WTC11 (cell line): ENCODE data around the gene FGD5. TPM values are rescaled to one million over a fixed set of nuclear protein-coding genes. Genes with fewer than 3 reads are reported as not detected.
"Not testable (repeated sequence)": the region's sequence is repeated elsewhere in the genome, so short reads cannot be mapped to it uniquely, and the experiment has no call there.

Experiments
- ATAC-seq: fragments of 200-7000 bp; cut with Tn5 transposase; 2 replicates; pipeline ENCODE4 v1.10.0; 2021; ENCODE audit warnings: mild to moderate bottlenecking, moderate library complexity
- CTCF ChIA-PET: fragments of 300-600 bp; sonication (Branson Sonifier 250); formaldehyde crosslinking; loops from one replicate; lab custom pipeline; 2021; ENCODE audit warnings: antibody characterized with exemption; lab: Charles Lee
- POLR2A ChIA-PET: fragments of 350-600 bp; sonication (Branson Sonifier 250); formaldehyde crosslinking; loops from one replicate; lab custom pipeline; 2021; ENCODE audit warnings: antibody characterized with exemption; lab: Charles Lee
- DNase-seq: peaks from one replicate; pipeline ENCODE4 v3.0.0; 2021; ENCODE audit warnings: low spot score
- H3K27ac Mint-ChIP-seq: 2 replicates; pipeline ENCODE4 v1.8.0; 2021; ENCODE audit warnings: mixed read lengths
- H3K27me3 Mint-ChIP-seq: 2 replicates; pipeline ENCODE4 v1.8.0; 2021; ENCODE audit warnings: low read depth, mild to moderate bottlenecking, moderate library complexity, mixed read lengths
- H3K36me3 Mint-ChIP-seq: 2 replicates; pipeline ENCODE4 v1.8.0; 2021; ENCODE audit warnings: mixed read lengths
- H3K4me1 Mint-ChIP-seq: 2 replicates; pipeline ENCODE4 v1.8.0; 2022; ENCODE audit warnings: mixed read lengths
- H3K4me3 Mint-ChIP-seq: 2 replicates; pipeline ENCODE4 v1.8.0; 2021; ENCODE audit warnings: mild to moderate bottlenecking, moderate library complexity, mixed read lengths
- H3K9me3 Mint-ChIP-seq: 2 replicates; pipeline ENCODE4 v1.8.0; 2021; ENCODE audit warnings: mixed read lengths
- CREM ChIP-seq: sonication (generic); formaldehyde crosslinking; IDR thresholded peaks from 2 replicates; pipeline ENCODE4 v1.8.1; 2022; ENCODE audit warnings: mild to moderate bottlenecking, missing genetic modification reagents, moderate library complexity
- ESRRA ChIP-seq: sonication (generic); formaldehyde crosslinking; IDR thresholded peaks from 2 replicates; pipeline ENCODE4 v1.8.1; 2022; ENCODE audit warnings: mild to moderate bottlenecking, missing genetic modification reagents, borderline replicate concordance
- GRHL2 ChIP-seq: fragments of 250-450 bp; sonication (Bioruptor Pico); IDR thresholded peaks from 2 replicates; pipeline ENCODE4 v1.8.0; 2022; ENCODE audit warnings: mild to moderate bottlenecking, moderate library complexity; ENCODE audit not compliant: insufficient replicate concordance, severe bottlenecking
- IRF2 ChIP-seq: sonication (generic); formaldehyde crosslinking; IDR thresholded peaks from 2 replicates; pipeline ENCODE4 v1.8.0; 2022; ENCODE audit warnings: low read depth, missing genetic modification reagents, borderline replicate concordance
- KAT7 ChIP-seq: sonication (generic); formaldehyde crosslinking; IDR thresholded peaks from 2 replicates; pipeline ENCODE4 v1.8.1; 2023; ENCODE audit warnings: missing genetic modification reagents, mild to moderate bottlenecking, borderline replicate concordance
- NFE2L1 ChIP-seq: sonication (generic); formaldehyde crosslinking; IDR thresholded peaks from 2 replicates; pipeline ENCODE4 v1.8.1; 2023; ENCODE audit warnings: missing genetic modification reagents
- total RNA-seq: library from RNA; stranded (reverse); gene quantifications from 3 replicates; pipeline ENCODE4 v1.2.3, GENCODE V29; 2021
- TF ChIP-seq, protein P1 (sequence below): sonication (generic); formaldehyde crosslinking; IDR thresholded peaks from 2 replicates; pipeline ENCODE4 v1.8.1; 2022; ENCODE audit warnings: mild to moderate bottlenecking, missing genetic modification reagents, moderate library complexity, borderline replicate concordance
- TF ChIP-seq, protein P2 (sequence below): sonication (generic); formaldehyde crosslinking; IDR thresholded peaks from 2 replicates; pipeline ENCODE4 v1.8.0; 2022; ENCODE audit warnings: mild to moderate bottlenecking, missing genetic modification reagents
- TF ChIP-seq, protein P3 (sequence below): sonication (generic); formaldehyde crosslinking; IDR thresholded peaks from 2 replicates; pipeline ENCODE4 v1.8.0; 2022; ENCODE audit warnings: missing genetic modification reagents

Gene FGD5
- total RNA-seq, 1 experiment from 2014 or later = 18.3 TPM

DNA sequence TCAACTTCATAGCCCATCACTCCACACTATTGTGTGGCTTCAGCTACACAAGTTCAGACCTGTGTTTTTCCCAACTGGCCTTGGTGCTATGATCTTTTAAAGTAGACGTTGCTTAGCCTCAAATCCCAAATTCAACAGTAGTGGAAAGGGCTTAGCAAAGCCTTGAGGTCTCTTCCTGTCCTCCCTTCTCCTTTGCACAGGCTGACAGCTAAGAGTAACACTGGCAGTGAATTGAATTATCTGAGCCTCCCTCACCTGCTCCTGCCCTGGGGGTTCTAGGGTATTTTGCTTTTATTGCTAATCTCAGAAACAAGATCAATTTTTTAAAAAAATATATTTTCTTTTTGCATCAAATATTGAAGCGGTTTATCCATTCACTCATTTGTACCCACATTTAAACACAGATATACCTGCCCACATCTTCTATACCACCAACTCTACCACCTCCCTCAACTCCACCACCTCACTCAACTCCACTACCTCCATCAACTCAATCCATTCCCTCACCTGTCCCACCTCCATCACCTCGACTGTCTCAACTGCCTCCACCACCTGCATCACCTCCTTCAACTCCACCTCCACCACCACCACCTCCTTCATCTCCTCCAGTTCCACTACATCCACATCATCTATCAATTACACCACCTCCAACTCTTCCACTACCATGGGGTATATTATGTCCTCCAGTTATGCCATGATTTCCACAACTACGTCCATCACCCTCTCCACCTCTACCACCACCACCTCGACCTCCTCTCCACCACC is 10.1 kb upstream of the FGD5 start:
- Mint-ChIP-seq H3K4me1 (peaks cover 37% of the 10 kb centered on the region), H3K4me3 (no peak overlapping the region), H3K9me3 (no peaks in the 10 kb centered on the region), H3K27me3 (peaks cover 51% of the 10 kb centered on the region), H3K27ac (no peak overlapping the region), H3K36me3 (no peaks in the 10 kb centered on the region)
- TF ChIP-seq GRHL2 (CRISPR knock-in tag) (no peak), ESRRA (CRISPR knock-in tag) (no peak)
- TF ChIP-seq, protein P1, sequence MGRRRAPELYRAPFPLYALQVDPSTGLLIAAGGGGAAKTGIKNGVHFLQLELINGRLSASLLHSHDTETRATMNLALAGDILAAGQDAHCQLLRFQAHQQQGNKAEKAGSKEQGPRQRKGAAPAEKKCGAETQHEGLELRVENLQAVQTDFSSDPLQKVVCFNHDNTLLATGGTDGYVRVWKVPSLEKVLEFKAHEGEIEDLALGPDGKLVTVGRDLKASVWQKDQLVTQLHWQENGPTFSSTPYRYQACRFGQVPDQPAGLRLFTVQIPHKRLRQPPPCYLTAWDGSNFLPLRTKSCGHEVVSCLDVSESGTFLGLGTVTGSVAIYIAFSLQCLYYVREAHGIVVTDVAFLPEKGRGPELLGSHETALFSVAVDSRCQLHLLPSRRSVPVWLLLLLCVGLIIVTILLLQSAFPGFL (CRISPR knock-in tag) = no peak
- ChIA-PET CTCF (interaction anchor here (1.1 kb wide), 1 partner anchor 112 kb away, joined by 3 read pairs; no protein-coding TSS in a partner anchor), POLR2A (no interaction called here)
- no peak for DNase-seq
- no peak for ATAC-seq

DNA sequence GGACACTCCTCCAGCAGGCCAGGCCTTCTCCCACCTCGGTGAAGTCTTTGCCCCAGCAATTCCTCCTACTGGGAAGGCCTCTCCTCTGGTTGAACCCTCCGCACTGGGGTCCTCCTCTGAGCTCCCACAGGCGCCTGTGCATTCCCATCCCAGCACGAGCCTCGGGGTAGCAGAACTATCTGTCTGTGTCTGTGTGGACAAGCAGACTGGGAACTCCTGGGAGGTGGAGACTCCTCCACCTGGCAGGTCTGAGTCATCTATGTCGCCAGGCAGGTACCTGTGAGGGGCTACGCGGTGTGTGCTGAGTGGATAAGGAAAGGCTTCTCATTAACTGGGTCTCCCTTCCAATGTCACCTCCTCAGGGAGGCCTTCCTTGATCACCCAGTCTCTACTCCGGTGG is 9.2 kb upstream of the FGD5 start:
- POLR2A ChIA-PET, H3K36me3 Mint-ChIP-seq, H3K9me3 Mint-ChIP-seq, H3K27ac Mint-ChIP-seq, DNase-seq: not testable (repeated sequence)
- Mint-ChIP-seq H3K4me1 (peaks cover 40% of the 10 kb centered on the region), H3K4me3 (peak overlapping the region; percentile 80), H3K27me3 (peaks cover 51% of the 10 kb centered on the region)
- CTCF ChIA-PET = interaction anchor here (1.1 kb wide), 1 partner anchor 111 kb away, joined by 3 read pairs; no protein-coding TSS in a partner anchor
- ATAC-seq = peak; percentile 41

DNA sequence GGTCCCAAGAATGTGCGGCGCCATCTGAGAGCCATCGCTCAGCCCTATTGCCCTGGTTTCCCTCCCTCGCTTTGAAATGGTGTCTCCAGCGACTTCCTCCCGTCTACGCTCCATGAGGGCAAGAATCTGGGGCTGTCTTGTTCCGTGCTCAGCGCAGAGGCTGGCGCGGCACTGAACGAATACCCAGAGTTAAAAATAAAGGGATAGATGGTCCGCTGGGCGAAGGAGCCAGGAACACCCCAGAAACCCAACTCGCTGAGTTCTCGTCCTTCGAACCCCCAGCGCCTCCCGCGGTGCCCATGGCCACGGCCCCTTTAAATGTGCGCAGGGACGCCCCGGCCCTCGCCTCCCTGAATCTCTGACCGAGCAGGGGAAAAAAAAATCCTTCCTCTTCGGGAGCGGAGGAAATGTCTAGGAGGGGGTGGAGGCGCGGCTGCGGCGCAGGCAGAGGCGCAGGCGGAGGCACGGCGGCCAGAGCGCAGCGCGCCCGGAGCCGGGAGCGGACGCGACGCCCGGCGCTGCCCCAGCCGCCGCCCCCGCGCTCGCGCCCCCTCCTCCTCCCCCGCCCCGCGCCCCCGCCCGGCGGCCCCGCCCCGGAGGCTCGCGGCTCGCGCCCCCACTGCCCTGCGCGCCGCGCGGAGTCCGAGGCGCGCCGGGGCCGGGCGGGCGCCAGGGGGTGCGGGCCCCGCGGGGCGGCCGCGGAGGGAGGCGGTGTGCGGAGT is 8.5 kb upstream of the FGD5 start:
- peak; percentile 36 for DNase-seq
- peak overlapping the region; percentile 80 for H3K4me3 Mint-ChIP-seq
- H3K36me3 Mint-ChIP-seq = no peaks in the 10 kb centered on the region
- H3K4me1 Mint-ChIP-seq = peaks cover 39% of the 10 kb centered on the region
- no peaks in the 10 kb centered on the region for H3K9me3 Mint-ChIP-seq
- TF ChIP-seq CREM (CRISPR knock-in tag) (no peak), IRF2 (CRISPR knock-in tag) (no peak)
- TF ChIP-seq, protein P2, sequence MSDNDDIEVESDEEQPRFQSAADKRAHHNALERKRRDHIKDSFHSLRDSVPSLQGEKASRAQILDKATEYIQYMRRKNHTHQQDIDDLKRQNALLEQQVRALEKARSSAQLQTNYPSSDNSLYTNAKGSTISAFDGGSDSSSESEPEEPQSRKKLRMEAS (CRISPR knock-in tag) = peak; percentile 49; the same call in 1 of the 2 replicates
- TF ChIP-seq, all 79 proteins: peak for 1
- CTCF ChIA-PET = interaction anchor here (0.8 to 1.3 kb wide), 4 partner anchors 26 to 116 kb away, joined by 3 to 4 read pairs (median 3); no protein-coding TSS in a partner anchor
- Mint-ChIP-seq H3K27me3 (peaks cover 51% of the 10 kb centered on the region), H3K27ac (no peak overlapping the region)
- POLR2A ChIA-PET = no interaction called here
- peak; percentile 50 for ATAC-seq

DNA sequence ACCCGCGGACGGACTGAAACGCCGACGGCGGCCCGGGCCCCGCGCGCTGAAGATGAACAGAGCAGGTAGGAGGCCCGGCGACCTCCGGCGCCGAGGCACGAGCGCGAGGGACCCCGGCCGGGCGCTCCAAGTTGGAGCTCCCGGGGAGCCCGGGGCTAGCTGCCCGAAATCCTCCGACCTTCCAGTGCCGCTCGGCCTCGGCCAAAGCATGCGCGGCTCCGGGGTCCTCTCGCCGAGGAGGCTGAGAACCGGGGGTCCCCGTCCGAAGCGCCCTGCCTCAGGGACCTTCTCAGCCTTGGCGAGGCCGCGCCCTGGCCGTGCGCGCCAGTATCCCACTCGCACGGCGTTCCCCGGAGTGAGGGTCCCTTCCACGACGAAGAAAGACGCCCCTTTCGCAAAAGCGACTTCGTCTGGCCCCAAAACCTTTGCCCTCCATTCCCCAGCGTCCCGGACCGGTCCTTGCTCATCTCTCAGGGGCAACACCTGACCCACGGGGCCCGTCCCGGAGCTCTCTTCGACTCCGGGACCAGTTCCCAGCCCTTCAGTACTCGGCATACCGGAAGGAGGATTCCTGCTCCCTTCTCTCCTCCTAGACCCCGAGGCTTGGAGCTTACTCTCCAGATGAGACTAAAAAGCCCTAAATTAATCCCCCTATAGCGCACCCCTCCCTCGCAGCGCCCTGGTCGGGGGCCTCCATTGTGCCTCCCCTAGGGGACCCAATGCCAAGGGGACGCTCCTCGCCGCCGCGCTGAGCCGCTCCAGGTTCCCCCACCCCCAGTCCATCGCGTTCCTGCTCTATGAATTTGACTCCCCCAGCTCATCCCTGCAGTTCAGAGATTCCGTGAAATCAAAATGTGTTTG is 7.7 kb upstream of the FGD5 start:
- Mint-ChIP-seq H3K36me3 (no peaks in the 10 kb centered on the region), H3K27me3 (peaks cover 51% of the 10 kb centered on the region), H3K4me1 (peaks cover 39% of the 10 kb centered on the region), H3K27ac (no peak overlapping the region), H3K4me3 (peak overlapping the region; percentile 93), H3K9me3 (no peaks in the 10 kb centered on the region)
- ChIA-PET POLR2A (interaction anchor here (0.6 to 1.0 kb wide), 2 partner anchors 67 to 110 kb away, joined by 3 read pairs; no protein-coding TSS in a partner anchor), CTCF (interaction anchor here (0.6 to 1.5 kb wide), 13 partner anchors 12 to 115 kb away, joined by 3 to 5 read pairs (median 3); no protein-coding TSS in a partner anchor)
- ATAC-seq (peak; percentile 56), DNase-seq (peak; percentile 38)
- TF ChIP-seq NFE2L1 (CRISPR knock-in tag) (no peak), KAT7 (0 out of 2 replicates have a peak, but pooled peaks have one; percentile 5)
- TF ChIP-seq, protein P3, sequence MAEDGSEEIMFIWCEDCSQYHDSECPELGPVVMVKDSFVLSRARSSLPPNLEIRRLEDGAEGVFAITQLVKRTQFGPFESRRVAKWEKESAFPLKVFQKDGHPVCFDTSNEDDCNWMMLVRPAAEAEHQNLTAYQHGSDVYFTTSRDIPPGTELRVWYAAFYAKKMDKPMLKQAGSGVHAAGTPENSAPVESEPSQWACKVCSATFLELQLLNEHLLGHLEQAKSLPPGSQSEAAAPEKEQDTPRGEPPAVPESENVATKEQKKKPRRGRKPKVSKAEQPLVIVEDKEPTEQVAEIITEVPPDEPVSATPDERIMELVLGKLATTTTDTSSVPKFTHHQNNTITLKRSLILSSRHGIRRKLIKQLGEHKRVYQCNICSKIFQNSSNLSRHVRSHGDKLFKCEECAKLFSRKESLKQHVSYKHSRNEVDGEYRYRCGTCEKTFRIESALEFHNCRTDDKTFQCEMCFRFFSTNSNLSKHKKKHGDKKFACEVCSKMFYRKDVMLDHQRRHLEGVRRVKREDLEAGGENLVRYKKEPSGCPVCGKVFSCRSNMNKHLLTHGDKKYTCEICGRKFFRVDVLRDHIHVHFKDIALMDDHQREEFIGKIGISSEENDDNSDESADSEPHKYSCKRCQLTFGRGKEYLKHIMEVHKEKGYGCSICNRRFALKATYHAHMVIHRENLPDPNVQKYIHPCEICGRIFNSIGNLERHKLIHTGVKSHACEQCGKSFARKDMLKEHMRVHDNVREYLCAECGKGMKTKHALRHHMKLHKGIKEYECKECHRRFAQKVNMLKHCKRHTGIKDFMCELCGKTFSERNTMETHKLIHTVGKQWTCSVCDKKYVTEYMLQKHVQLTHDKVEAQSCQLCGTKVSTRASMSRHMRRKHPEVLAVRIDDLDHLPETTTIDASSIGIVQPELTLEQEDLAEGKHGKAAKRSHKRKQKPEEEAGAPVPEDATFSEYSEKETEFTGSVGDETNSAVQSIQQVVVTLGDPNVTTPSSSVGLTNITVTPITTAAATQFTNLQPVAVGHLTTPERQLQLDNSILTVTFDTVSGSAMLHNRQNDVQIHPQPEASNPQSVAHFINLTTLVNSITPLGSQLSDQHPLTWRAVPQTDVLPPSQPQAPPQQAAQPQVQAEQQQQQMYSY (CRISPR knock-in tag) = peak; percentile 64; the same call in 1 of the 2 replicates
